Measurements from ENCODE around the gene TBL1XR1.
"Not testable (repeated sequence)": the region's sequence is repeated elsewhere in the genome, so short reads cannot be mapped to it uniquely, and the experiment has no call there.

Gene TBL1XR1

GRCh38 chr3:177026505-177027277 lies 170.6 kb downstream of the TBL1XR1 start:
- no peak for DNase-seq (ENCODE audit: low read depth, low spot score)

- no peak for DNase-seq (ENCODE audit: low read depth, low spot score)
Observed at GRCh38 chr3:177015881-177016280, 181.4 kb downstream of the TBL1XR1 start.

GRCh38 chr3:177013681-177014280 lies 183.5 kb downstream of the TBL1XR1 start:
- DNase-seq (ENCODE audit: low read depth, low spot score), result no peak

DNA sequence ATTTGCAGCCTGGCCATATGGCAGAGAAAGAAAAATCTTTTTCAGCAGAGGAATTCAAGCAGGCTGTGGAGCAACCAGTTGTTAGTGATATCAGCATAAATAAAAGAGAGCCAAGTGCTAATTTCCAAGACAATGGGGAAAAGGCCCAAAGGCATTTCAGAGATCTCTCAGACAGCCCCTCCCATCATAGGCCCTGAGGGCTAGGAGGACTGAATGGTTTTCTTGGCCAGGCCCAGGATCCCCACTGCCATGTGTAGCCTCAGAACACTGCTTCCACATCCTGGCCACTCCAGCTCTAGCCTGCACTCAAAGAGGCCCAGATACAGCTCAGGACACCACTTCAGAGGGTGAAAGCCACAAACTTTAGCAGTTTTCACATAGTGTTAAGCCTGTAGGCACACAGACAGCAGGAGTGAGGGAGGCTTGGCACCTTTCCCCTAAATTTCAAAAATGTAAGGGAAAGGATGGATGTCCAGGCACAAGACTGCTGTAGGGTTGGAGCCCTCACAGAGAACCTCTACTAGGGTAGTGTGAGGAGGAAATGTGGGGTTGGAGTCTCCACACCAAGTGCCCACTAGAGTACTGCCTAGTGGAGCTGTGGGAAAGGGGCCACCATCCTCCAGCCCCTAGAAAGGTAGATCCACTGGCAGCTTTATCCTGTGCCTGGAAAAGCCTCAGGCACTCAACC lies 191.4 kb downstream of the TBL1XR1 start:
- peak; percentile 66 for DNase-seq (ENCODE audit: low read depth, low spot score)

DNA sequence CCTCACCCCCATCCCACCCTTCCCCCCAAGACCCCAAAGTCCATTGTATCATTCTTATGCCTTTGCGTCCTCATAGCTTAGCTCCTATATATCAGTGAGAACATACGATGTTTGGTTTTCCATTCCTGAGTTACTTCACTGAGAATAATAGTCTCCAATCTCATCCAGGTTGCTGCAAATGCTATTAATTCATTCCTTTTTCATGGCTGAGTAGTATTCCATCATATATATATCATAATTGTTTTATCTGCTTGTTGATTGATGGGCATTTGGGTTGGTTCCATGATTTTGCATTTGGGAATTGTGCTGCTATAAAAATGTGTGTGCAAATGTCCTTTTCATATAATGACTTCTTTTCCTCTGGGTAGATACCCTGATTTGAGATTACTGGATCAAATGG lies 197.1 kb downstream of the TBL1XR1 start:
- DNase-seq (ENCODE audit: low read depth, low spot score), result not testable (repeated sequence)

DNA sequence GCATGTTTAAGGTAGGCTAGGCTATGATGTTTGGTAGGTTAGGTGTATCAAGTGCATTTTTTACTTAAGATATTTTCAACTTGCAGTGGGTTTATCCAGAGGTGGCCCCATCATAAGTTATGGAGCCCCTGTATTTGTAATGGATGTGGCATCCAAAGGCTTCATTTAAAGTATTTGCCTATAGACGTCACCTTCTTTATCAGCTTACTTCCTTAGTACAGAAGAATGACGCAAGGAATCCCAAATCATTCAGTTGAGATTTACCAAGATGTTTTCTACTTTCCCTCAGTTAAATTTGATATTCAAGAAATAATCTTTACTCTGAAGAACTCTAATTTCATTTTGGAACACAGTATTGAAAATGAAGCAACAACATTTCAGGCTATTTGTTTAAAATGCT lies 201.3 kb downstream of the TBL1XR1 start:
- no peak for DNase-seq (ENCODE audit: low read depth, low spot score)

- no peak for DNase-seq (ENCODE audit: low read depth, low spot score)
Observed at GRCh38 chr3:176994891-176995781, 202.1 kb downstream of the TBL1XR1 start.

- DNase-seq (ENCODE audit: low read depth, low spot score), result no peak
Observed at GRCh38 chr3:176994393-176994792, 202.9 kb downstream of the TBL1XR1 start.

GRCh38 chr3:176992978-176993377 lies 204.3 kb downstream of the TBL1XR1 start:
- DNase-seq (ENCODE audit: low read depth, low spot score), result no peak

GRCh38 chr3:176992565-176992964 lies 204.7 kb downstream of the TBL1XR1 start:
- no peak for DNase-seq (ENCODE audit: low read depth, low spot score)

DNA sequence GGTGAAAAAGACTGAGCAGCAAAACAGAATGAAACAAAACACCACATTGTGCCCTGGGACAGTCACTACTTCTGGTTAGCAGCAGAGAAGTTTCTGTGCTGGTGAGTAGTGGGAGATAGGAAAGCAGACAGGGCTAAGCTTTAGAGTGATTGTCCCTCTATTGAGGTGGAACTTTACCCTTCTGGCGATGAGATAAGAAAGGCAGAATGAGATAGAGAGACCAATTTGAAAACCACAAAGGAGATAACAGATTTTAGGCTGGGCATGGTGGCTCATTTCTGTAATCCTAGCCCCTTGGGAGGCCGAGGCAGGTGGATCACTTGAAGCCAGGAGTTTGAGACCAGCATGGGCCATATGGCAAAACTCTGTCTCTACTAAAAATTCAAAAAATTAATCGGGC lies 208.5 kb downstream of the TBL1XR1 start:
- DNase-seq (ENCODE audit: low read depth, low spot score), result peak; percentile 15

- DNase-seq (ENCODE audit: low read depth, low spot score), result no peak
Observed at GRCh38 chr3:176987901-176988650, 209.2 kb downstream of the TBL1XR1 start.

DNA sequence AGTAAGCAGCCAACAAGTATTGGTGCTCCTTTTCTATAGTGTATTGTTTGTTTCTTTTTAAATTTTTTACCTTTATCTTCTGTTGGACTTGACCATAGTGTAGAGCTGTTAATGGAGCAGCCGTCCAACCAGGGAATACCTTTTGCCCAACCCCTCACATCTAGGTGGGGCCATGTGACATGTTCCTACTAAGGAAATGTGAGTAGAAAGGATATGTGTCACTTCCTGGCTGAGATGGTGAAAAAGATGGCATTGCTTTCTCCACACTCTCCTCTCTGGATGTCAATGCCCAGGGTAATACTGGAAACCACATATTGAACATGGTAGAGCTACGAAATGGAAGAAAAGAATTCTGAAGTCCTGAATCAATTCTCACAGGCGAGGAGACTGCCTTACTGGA lies 218.8 kb downstream of the TBL1XR1 start:
- no peak for DNase-seq (ENCODE audit: low read depth, low spot score)

DNA sequence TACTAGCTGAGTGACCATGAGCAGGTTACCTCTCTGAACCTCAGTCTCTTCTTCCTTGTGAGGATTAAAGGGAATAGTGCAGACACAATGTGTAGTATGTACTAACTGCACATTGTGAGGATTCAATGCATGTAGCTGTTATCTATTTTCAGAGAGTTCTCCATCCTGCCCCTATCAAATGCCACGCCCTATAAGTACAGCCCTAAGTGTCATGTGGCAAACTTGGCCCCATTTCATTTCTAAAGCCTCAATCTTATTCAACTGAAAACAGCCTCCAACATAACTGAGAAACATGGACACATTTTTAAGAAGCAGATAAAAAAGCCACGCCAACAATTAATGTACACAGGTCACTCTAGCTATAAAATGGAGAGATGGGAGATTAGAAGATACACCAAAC lies 220.0 kb downstream of the TBL1XR1 start:
- no peak for DNase-seq (ENCODE audit: low read depth, low spot score)

GRCh38 chr3:176976586-176976985 lies 220.7 kb downstream of the TBL1XR1 start:
- DNase-seq (ENCODE audit: low read depth, low spot score), result no peak

DNA sequence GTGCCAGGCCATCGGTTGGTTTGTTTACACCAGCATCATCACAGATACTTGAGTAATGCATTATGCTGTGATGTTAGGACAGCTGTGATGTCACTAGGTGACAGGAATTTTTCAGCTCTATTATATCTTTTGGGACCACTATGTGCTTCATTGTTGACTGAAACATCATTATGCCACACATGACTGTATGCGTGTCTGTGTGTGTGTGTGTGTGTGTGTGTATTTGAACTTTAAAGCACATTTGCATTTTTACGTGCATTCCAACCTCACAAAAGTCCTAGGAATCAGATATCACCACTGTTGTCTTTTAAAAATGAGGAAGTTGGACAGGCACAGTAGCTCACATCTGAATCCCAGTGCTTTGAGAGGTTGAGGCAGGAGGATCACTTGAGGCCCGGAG lies 223.0 kb downstream of the TBL1XR1 start:
- no peak for DNase-seq (ENCODE audit: low read depth, low spot score)

GRCh38 chr3:176971613-176972174 lies 225.6 kb downstream of the TBL1XR1 start:
- DNase-seq (ENCODE audit: low read depth, low spot score), result no peak

GRCh38 chr3:176970770-176971169 lies 226.5 kb downstream of the TBL1XR1 start:
- DNase-seq (ENCODE audit: low read depth, low spot score), result no peak

GRCh38 chr3:176969506-176969905 lies 227.8 kb downstream of the TBL1XR1 start:
- DNase-seq (ENCODE audit: low read depth, low spot score), result no peak

Data from ELF-1 (cell line).